ENCODE results near the gene SESN3.

DNA sequence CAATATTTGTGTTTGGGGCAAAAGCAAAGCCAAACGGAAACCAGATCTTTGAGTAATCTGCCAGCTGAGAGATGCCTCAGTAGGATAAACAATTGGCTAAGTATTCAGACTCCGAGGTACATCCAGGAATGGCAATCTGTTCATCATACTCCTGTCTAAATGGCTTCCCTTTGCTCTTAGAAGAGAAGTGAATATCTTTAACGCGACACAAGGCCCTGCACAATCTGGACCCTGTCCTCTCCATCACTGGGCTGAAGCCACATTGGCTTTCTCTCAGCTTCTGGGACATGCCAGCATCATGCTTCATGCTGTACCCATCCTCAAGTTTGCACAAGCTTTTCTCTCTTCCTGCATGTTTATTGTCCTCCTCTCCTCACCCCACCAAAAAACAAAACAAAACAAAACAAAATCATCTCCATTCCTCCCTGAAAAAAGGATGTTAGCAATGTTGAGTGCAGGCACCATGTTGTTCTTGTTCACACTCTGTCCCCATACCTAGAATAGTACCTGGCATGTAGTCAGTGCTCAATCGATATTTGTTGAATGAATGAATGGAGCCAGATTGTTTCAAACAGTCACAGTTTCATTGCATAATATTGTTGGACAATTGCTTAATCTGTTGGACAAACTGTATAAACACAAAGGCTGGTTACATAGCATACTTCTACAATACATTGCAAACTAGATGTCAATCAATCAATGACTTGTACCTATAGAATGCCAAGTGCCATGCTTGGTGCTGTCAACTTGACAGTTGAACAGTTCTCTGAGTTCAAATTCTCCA, 38.2 kb upstream of the SESN3 start:
- TF ChIP-seq, protein P1, sequence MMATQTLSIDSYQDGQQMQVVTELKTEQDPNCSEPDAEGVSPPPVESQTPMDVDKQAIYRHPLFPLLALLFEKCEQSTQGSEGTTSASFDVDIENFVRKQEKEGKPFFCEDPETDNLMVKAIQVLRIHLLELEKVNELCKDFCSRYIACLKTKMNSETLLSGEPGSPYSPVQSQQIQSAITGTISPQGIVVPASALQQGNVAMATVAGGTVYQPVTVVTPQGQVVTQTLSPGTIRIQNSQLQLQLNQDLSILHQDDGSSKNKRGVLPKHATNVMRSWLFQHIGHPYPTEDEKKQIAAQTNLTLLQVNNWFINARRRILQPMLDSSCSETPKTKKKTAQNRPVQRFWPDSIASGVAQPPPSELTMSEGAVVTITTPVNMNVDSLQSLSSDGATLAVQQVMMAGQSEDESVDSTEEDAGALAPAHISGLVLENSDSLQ (IDR thresholded peaks at IDR 0.05): peak; percentile 6; the same call in 1 of the 2 replicates
- no peak for TF ChIP-seq ELF4 (IDR thresholded peaks at IDR 0.05)

Data from HEK293T (cell line).